NT2/D1 (cell line): ENCODE results near the gene EMILIN1.

Experiments
- SUZ12 ChIP-seq: IDR thresholded peaks from 2 replicates; pipeline ENCODE4 v1.6.1; 2011; ENCODE audit not compliant: insufficient read length, insufficient read depth; ENCODE audit errors: extremely low read depth
- YY1 ChIP-seq: IDR thresholded peaks from 2 replicates; pipeline ENCODE4 v1.6.1; 2011; ENCODE audit not compliant: insufficient read length, insufficient read depth
- ZNF274 ChIP-seq: IDR thresholded peaks from 2 replicates; pipeline ENCODE4 v1.6.1; 2011; ENCODE audit warnings: mild to moderate bottlenecking, low read depth, low read length

DNA sequence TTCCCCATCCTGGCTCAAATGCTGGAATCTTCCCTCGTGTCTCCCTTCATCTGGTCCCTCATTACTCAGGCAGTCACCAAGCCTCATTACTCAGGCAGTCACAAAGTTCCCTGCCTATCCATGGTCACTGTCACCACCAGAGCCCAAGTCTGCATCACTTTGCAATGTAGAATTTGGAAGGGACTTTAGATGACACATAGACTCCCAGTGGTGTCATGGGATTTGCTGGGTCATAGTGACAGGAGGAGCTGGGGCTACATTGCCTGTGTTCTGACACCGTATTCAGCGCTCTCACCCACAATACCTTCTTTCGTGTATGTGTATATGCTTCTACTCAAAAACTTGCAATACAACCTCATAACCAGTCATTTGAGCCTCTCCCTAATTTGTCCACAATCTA is 2.1 kb upstream of the EMILIN1 start:
- TF ChIP-seq ZNF274 (no peak), YY1 (no peak), SUZ12 (no peak)
